Left colon (tissue), 2 donors: ENCODE results near the gene CMA1. TPM values are rescaled to one million over a fixed set of nuclear protein-coding genes. Genes with fewer than 3 reads are reported as not detected.
"Not testable (repeated sequence)": the region's sequence is repeated elsewhere in the genome, so short reads cannot be mapped to it uniquely, and the experiment has no call there.

ENCODE experiments used
- ATAC-seq: fragments of 200-7000 bp; cut with Tn5 transposase; one replicate; pipeline ENCODE4 v1.9.1; 2020; ENCODE audit warnings: mild to moderate bottlenecking, moderate library complexity
- DNase-seq, 2 donors: peaks; one replicate each; pipeline ENCODE4 v3.0.0-alpha.2; 2020
- intact Hi-C, 2 donors: fragments of 100-400 bp; cut with DNase I in 1 of 2; cut with micrococcal nuclease in 1 of 2; formaldehyde crosslinking; loops; one replicate each; pipeline versions ENCODE4 v1.11.2 to v1.14.0; 2022; cut with DNase I, micrococcal nuclease
- long read RNA-seq: library from polyadenylated mRNA; unstranded; transcript quantifications from one replicate; pipeline ENCODE4 v2.0.0, GENCODE V29; 2021
- total RNA-seq, 2 donors: library from RNA; stranded (reverse); fragmentation: NEBNext Ultra II Directional; extraction: Animal tissue kit (Norgen Biotek cat#: 25700); gene quantifications; one replicate each; pipeline ENCODE4 v1.2.1, GENCODE V29; 2021
- donor health status: DM: no; HTN: no; CAD: no.
- donor health status: DM: yes; HTN: yes; CAD: no.

The CMA1 gene
- total RNA-seq: 1 to 10 TPM in 1 of 2 donors, not detected in 1; 4.4 TPM
- long read RNA-seq: 0 reads

GRCh38 chr14:24508155-24508840 lies at the start of gene CMA1:
Gene CMA1 (minus strand): TSS chr14:24508265. CDS start chr14:24508235, 30 bp downstream.
- ATAC-seq: no peak
- no peak for DNase-seq
- intact Hi-C loops: no loop called here

GRCh38 chr14:24556756-24557155 lies 48.7 kb upstream of the CMA1 start:
- intact Hi-C loops: no loop called here
- DNase-seq (no peak), ATAC-seq (no peak)

GRCh38 chr14:24549064-24549463 lies 41.0 kb upstream of the CMA1 start:
- ATAC-seq, intact Hi-C loops, DNase-seq: not testable (repeated sequence)

- intact Hi-C loops: no loop called here
- DNase-seq: no peak
- ATAC-seq: no peak
Measured at GRCh38 chr14:24542346-24542936, 34.4 kb upstream of the CMA1 start.

- no peak for ATAC-seq
- DNase-seq: no peak
- intact Hi-C loops: no loop called here
Measured at GRCh38 chr14:24535737-24536136, 27.7 kb upstream of the CMA1 start.

GRCh38 chr14:24534286-24534685 lies 26.2 kb upstream of the CMA1 start:
- ATAC-seq: peak; percentile 6
- no peak for DNase-seq
- intact Hi-C loops: no loop called here

GRCh38 chr14:24525877-24526620 lies 18.0 kb upstream of the CMA1 start:
- DNase-seq, ATAC-seq, intact Hi-C loops: not testable (repeated sequence)

- DNase-seq: no peak
- intact Hi-C loops: no loop called here
- ATAC-seq: no peak
Measured at GRCh38 chr14:24518851-24519250, 10.8 kb upstream of the CMA1 start.

GRCh38 chr14:24514209-24514608 lies 6.1 kb upstream of the CMA1 start:
- intact Hi-C loops: no loop called here
- DNase-seq (no peak), ATAC-seq (no peak)

GRCh38 chr14:24513009-24513408 lies 4.9 kb upstream of the CMA1 start:
- intact Hi-C loops: no loop called here
- DNase-seq: no peak
- no peak for ATAC-seq

- intact Hi-C loops: no loop called here
- ATAC-seq: no peak
- no peak for DNase-seq
Measured at GRCh38 chr14:24506443-24506842, 1.6 kb downstream of the CMA1 start.

GRCh38 chr14:24504425-24504950 lies 3.6 kb downstream of the CMA1 start:
- intact Hi-C loops: no loop called here
- ATAC-seq (no peak), DNase-seq (no peak)

GRCh38 chr14:24491586-24492408 lies 16.3 kb downstream of the CMA1 start:
- DNase-seq, intact Hi-C loops, ATAC-seq: not testable (repeated sequence)

- DNase-seq (no peak), ATAC-seq (no peak)
- intact Hi-C loops: no loop called here
Measured at GRCh38 chr14:24483604-24484252, 24.3 kb downstream of the CMA1 start.

GRCh38 chr14:24482699-24483303 lies 25.3 kb downstream of the CMA1 start:
- intact Hi-C loops, ATAC-seq, DNase-seq: not testable (repeated sequence)

GRCh38 chr14:24481622-24482324 lies 26.3 kb downstream of the CMA1 start:
- DNase-seq: peak; percentile 56 to 69
- intact Hi-C loops: no loop called here
- ATAC-seq: peak; percentile 100

GRCh38 chr14:24479999-24480398 lies 28.1 kb downstream of the CMA1 start:
- ATAC-seq, DNase-seq, intact Hi-C loops: not testable (repeated sequence)
